Psoas muscle (tissue), 8 donors: Measurements from ENCODE around the gene PATE3. TPM values are rescaled to one million over a fixed set of nuclear protein-coding genes. Genes with fewer than 3 reads are reported as not detected.

Experiments
- ATAC-seq, 4 donors: fragments of 200-7000 bp; cut with Tn5 transposase; one replicate each; pipeline ENCODE4 v1.9.1; 2020; ENCODE audit warnings: moderate library complexity in 3 of 4, mild to moderate bottlenecking in 2 of 4
- DNase-seq, 2 donors: peaks; one replicate each; pipeline ENCODE4 v3.0.0-alpha.2; 2020
- H3K27ac ChIP-seq: fragments of 200-600 bp; one replicate; pipeline ENCODE4 v1.8.0; 2022
- H3K27me3 ChIP-seq, 3 donors: fragments of 200-600 bp in 1 of 3; one replicate each; pipeline versions ENCODE4 v1.6.1 to v1.8.0; 2013 to 2022; ENCODE audit warnings: low read length in 2 of 3, mild to moderate bottlenecking in 2 of 3, moderate library complexity in 1 of 3; ENCODE audit not compliant: insufficient read depth in 3 of 3
- H3K36me3 ChIP-seq, 2 donors: fragments of 200-600 bp in 1 of 2; one replicate each; pipeline versions ENCODE4 v1.6.1 to v1.8.0; 2013 to 2022; ENCODE audit warnings: low read depth in 1 of 2, mild to moderate bottlenecking in 1 of 2, moderate library complexity in 1 of 2; ENCODE audit not compliant: insufficient read depth in 1 of 2
- H3K4me1 ChIP-seq: fragments of 200-600 bp; one replicate; pipeline ENCODE4 v1.8.0; 2022
- H3K4me3 ChIP-seq: fragments of 200-600 bp; one replicate; pipeline ENCODE4 v1.8.0; 2022; ENCODE audit warnings: mild to moderate bottlenecking
- H3K9me3 ChIP-seq: fragments of 200-600 bp; one replicate; pipeline ENCODE4 v1.8.0; 2022
- CTCF ChIP-seq: fragments of 200-600 bp; IDR thresholded peaks from one replicate; pipeline ENCODE4 v1.8.0; 2022; ENCODE audit warnings: antibody characterized with exemption
- WGBS, 3 donors: extraction: QIAGEN DNeasy Blood & Tissue Kit; methylation state at CpG; one replicate each; pipeline versions ENCODE4 v1.1.6 to v1.1.7; 2013; 5-methylcytosine and 5-hydroxymethylcytosine counted together
- intact Hi-C, 2 donors: fragments of 100-400 bp; cut with DNase I; formaldehyde crosslinking; loops; one replicate each; pipeline versions ENCODE4 v1.11.0 to v1.14.2; 2022
- polyA plus RNA-seq, 3 donors: library from polyadenylated mRNA; stranded (reverse); fragments of 200-250 nt; gene quantifications; one replicate each; pipeline ENCODE4 v1.2.3, GENCODE V29; 2013
- total RNA-seq, 4 donors: library from RNA; stranded (reverse); fragmentation: NEBNext Ultra II Directional in 2 of 4; extraction: Animal tissue kit (Norgen Biotek cat#: 25700) in 2 of 4; gene quantifications; one replicate each; pipeline versions ENCODE4 v1.2.1 to v1.2.4, GENCODE V29; 2021 to 2023
- donor health status: healthy with polysubstance abuse.
- donor health status: DM: no; HTN: no; CAD: no; lungs with moderate emphysema.
- donor health status: Bipolar disorder and iron deficiency.
- donor health status: healthy.
- donor health status: DM: yes; HTN: yes; CAD: no.
- donor health status: DM: no; HTN: no; CAD: no.
- donor health status: DM: no; HTN: no; CAD: no.
- donor health status: DM: yes; HTN: yes; CAD: no.

Gene PATE3
- total and polyA plus RNA-seq, 7 donors, result not detected

- no peak overlapping the region for H3K27ac ChIP-seq
- H3K27me3 ChIP-seq, result no peaks in the 10 kb centered on the region
- no peaks in the 10 kb centered on the region for H3K9me3 ChIP-seq
- DNase-seq (no peak), ATAC-seq (no peak)
- no peak for TF ChIP-seq CTCF
- intact Hi-C loops, result no loop called here
- 73 to 88% (median 78%) methylated on average over 2 of the region's 2 CpGs for WGBS, 3 donors
- H3K36me3 ChIP-seq, result no peaks in the 10 kb centered on the region
- no peaks in the 10 kb centered on the region for H3K4me1 ChIP-seq
- no peak overlapping the region for H3K4me3 ChIP-seq
Observed at GRCh38 chr11:125770583-125770982, 17.3 kb upstream of the PATE3 start.

GRCh38 chr11:125772834-125773505 is 15.0 kb upstream of the PATE3 start:
- WGBS, 3 donors, result 53 to 64% (median 58%) methylated on average over 3 of the region's 3 CpGs
- Histone ChIP-seq H3K4me3 (no peak overlapping the region), H3K9me3 (no peaks in the 10 kb centered on the region), H3K4me1 (no peaks in the 10 kb centered on the region), H3K27ac (no peak overlapping the region), H3K27me3 (no peaks in the 10 kb centered on the region), H3K36me3 (no peaks in the 10 kb centered on the region)
- ATAC-seq (no peak), DNase-seq (no peak)
- intact Hi-C loops, result no loop called here
- no peak for TF ChIP-seq CTCF

DNA sequence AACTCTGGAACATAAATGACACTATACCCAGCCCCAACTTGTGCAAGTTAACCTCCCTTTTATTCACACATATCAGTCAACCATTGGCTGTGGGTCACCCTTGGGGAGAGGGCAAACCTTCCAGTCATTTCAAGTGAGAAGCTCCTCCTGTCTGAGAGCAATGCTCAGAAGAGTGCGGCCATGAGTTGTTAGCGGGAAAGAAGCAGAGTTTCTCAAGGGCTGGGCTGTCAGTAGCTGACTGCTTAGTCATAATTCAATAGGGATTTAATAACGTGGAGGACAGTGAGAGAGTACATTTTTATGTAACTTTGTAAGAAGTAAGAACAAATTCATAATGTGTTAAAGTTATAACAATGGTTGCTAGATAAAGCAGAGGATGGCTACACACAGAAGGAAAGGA is 14.4 kb upstream of the PATE3 start:
- no peaks in the 10 kb centered on the region for H3K36me3 ChIP-seq
- H3K27ac ChIP-seq, result no peak overlapping the region
- TF ChIP-seq CTCF, result no peak
- H3K9me3 ChIP-seq, result no peaks in the 10 kb centered on the region
- H3K27me3 ChIP-seq, result no peaks in the 10 kb centered on the region
- no peaks in the 10 kb centered on the region for H3K4me1 ChIP-seq
- H3K4me3 ChIP-seq, result no peak overlapping the region
- no peak for ATAC-seq
- DNase-seq, result no peak
- intact Hi-C loops, result no loop called here
- 52 to 64% (median 62%) methylated on average over 3 of the region's 3 CpGs for WGBS, 3 donors

DNA sequence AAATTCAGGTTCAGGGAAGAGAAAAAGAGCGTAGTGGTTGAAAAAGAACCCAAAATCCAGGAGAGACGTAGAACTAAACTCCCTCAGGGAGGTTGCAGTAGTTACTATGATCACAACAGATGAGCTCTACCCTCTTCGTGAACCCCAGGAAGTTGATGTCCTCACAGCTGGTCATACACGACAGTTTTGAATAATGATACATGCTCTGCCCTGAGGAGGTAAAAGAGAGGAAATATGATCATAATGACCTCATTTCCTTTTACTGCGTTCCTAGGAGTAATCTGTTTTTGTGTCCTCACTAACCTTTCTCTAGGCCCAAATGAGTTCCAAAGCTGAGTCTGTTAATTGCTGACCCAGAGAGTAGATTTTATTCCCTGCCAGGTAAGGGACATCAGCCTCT is 10.6 kb upstream of the PATE3 start:
- no peaks in the 10 kb centered on the region for H3K9me3 ChIP-seq
- 27 to 36% (median 33%) methylated on average over 5 of the region's 5 CpGs for WGBS, 3 donors
- H3K27ac ChIP-seq, result no peak overlapping the region
- ATAC-seq, result no peak
- DNase-seq, result no peak
- H3K36me3 ChIP-seq, result no peaks in the 10 kb centered on the region
- intact Hi-C loops, result no loop called here
- TF ChIP-seq CTCF, result no peak
- no peaks in the 10 kb centered on the region for H3K4me1 ChIP-seq
- H3K27me3 ChIP-seq, result no peaks in the 10 kb centered on the region
- H3K4me3 ChIP-seq, result no peak overlapping the region

DNA sequence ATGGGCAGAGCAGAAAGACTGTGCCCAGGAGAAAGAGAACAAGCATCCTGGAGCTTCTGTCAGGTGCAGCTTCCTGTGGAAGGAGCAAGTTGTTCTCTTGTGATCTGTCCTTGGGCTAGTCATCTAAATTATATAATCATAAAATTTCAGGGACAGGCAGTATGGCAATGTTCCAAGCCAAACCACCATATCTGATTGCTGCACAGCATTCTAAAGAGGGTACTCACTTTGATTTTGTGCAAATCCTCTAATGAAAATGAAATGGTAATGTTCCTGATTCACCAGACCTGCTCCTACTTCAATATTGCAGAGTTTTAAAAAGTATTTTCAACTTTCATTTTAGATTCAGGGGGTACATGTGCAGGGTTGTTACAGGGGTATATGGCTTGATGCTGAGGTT is 9.2 kb upstream of the PATE3 start, which contains the start of gene PATE2:
Gene PATE2 (minus strand): TSS at position 101 of the 400 bp plus-strand sequence. CDS start 55 bp downstream, at position 46.
- no peak for TF ChIP-seq CTCF
- Histone ChIP-seq H3K27me3 (no peaks in the 10 kb centered on the region), H3K4me1 (no peaks in the 10 kb centered on the region), H3K27ac (no peak within 1 kb of the TSS), H3K9me3 (no peaks in the 10 kb centered on the region), H3K36me3 (no peaks in the 10 kb centered on the region), H3K4me3 (no peak within 1 kb of the TSS)
- DNase-seq (no peak), ATAC-seq (no peak)
- intact Hi-C loops, result no loop called here
